Measurements from ENCODE around the gene BMPR1B. TPM values are rescaled to one million over a fixed set of nuclear protein-coding genes. Genes with fewer than 3 reads are reported as not detected.
A peak's percentile ranks its signal among the peaks of the same experiment; 100 is the strongest.

The BMPR1B gene
- total RNA-seq, 4 donors from 2014 or later, result 10.5 to 40.9 (median 20.3) TPM

GRCh38 chr4:94765648-94766047, 7.9 kb downstream of the BMPR1B start:
- Histone ChIP-seq H3K4me1 (peaks cover 0 to 43% (median 0%) of the 10 kb centered on the region in 3 donors), H3K27me3 (no peaks in the 10 kb centered on the region), H3K36me3 (no peaks in the 10 kb centered on the region), H3K27ac (peak overlapping the region in 1 of 4 donors; percentile 25), H3K4me3 (no peak overlapping the region), H3K9me3 (no peaks in the 10 kb centered on the region)
- WGBS, 2 donors (ENCODE audit: low coverage in 1 of 2), result 52 to 79% methylated on average over 3 to 4 of the region's 4 CpGs
- no peak for ATAC-seq
- TF ChIP-seq POLR2A (IDR thresholded peaks at IDR 0.05) (no peak), CTCF (IDR thresholded peaks at IDR 0.05) (no peak)

GRCh38 chr4:94766856-94767255, 9.1 kb downstream of the BMPR1B start:
- peak overlapping the region in 1 of 4 donors; percentile 25 for H3K27ac ChIP-seq
- ATAC-seq, result no peak
- no peaks in the 10 kb centered on the region for H3K27me3 ChIP-seq
- TF ChIP-seq POLR2A (IDR thresholded peaks at IDR 0.05) (no peak), EP300 (IDR thresholded peaks at IDR 0.05) (no peak), CTCF (IDR thresholded peaks at IDR 0.05) (no peak), POLR2AphosphoS5 (IDR thresholded peaks at IDR 0.05) (no peak)
- H3K4me3 ChIP-seq, result no peak overlapping the region
- no peaks in the 10 kb centered on the region for H3K36me3 ChIP-seq
- 38 to 55% methylated on average over 3 of the region's 3 CpGs for WGBS, 2 donors (ENCODE audit: low coverage in 1 of 2)
- no peaks in the 10 kb centered on the region for H3K9me3 ChIP-seq
- peaks cover 0 to 33% (median 0%) of the 10 kb centered on the region in 3 donors for H3K4me1 ChIP-seq

- no peaks in the 10 kb centered on the region for H3K27me3 ChIP-seq
- peak overlapping the region in 1 of 4 donors; percentile 25 for H3K27ac ChIP-seq
- no peak overlapping the region for H3K4me3 ChIP-seq
- no peak for ATAC-seq
- 38 to 53% methylated on average over 1 of the region's 1 CpG for WGBS, 2 donors (ENCODE audit: low coverage in 1 of 2)
- no peak for TF ChIP-seq CTCF (IDR thresholded peaks at IDR 0.05)
- no peak for TF ChIP-seq POLR2AphosphoS5 (IDR thresholded peaks at IDR 0.05)
- TF ChIP-seq EP300 (IDR thresholded peaks at IDR 0.05), result no peak
- no peak for TF ChIP-seq POLR2A (IDR thresholded peaks at IDR 0.05)
- peaks cover 0 to 28% (median 0%) of the 10 kb centered on the region in 3 donors for H3K4me1 ChIP-seq
- no peaks in the 10 kb centered on the region for H3K9me3 ChIP-seq
- H3K36me3 ChIP-seq, result no peaks in the 10 kb centered on the region
These were observed 9.7 kb downstream of the BMPR1B start for GRCh38 chr4:94767446-94767845.

GRCh38 chr4:94782707-94783106, 25.0 kb downstream of the BMPR1B start:
- no peak for ATAC-seq
- Histone ChIP-seq H3K36me3 (no peaks in the 10 kb centered on the region), H3K4me1 (peaks cover 0 to 6% (median 0%) of the 10 kb centered on the region in 3 donors), H3K27ac (no peak overlapping the region), H3K27me3 (no peaks in the 10 kb centered on the region), H3K4me3 (no peak overlapping the region), H3K9me3 (no peaks in the 10 kb centered on the region)
- no peak for TF ChIP-seq CTCF (IDR thresholded peaks at IDR 0.05)
- TF ChIP-seq EP300 (IDR thresholded peaks at IDR 0.05), result no peak
- no peak for TF ChIP-seq POLR2A (IDR thresholded peaks at IDR 0.05)
- TF ChIP-seq POLR2AphosphoS5 (IDR thresholded peaks at IDR 0.05), result no peak
- 45% methylated on average over 1 of the region's 1 CpG; no CpG with 5 or more reads in 1 of the 2 donors for WGBS, 2 donors (ENCODE audit: low coverage in 1 of 2)

GRCh38 chr4:94791701-94792100, 33.9 kb downstream of the BMPR1B start:
- ATAC-seq, result no peak
- H3K27ac ChIP-seq, result no peak overlapping the region
- no peaks in the 10 kb centered on the region for H3K36me3 ChIP-seq
- 55 to 61% methylated on average over 4 of the region's 4 CpGs for WGBS, 2 donors (ENCODE audit: low coverage in 1 of 2)
- H3K9me3 ChIP-seq, result no peaks in the 10 kb centered on the region
- TF ChIP-seq CTCF (IDR thresholded peaks at IDR 0.05) (no peak), POLR2AphosphoS5 (IDR thresholded peaks at IDR 0.05) (no peak), EP300 (IDR thresholded peaks at IDR 0.05) (no peak), POLR2A (IDR thresholded peaks at IDR 0.05) (no peak)
- no peaks in the 10 kb centered on the region for H3K27me3 ChIP-seq
- no peak overlapping the region for H3K4me3 ChIP-seq
- H3K4me1 ChIP-seq, result no peaks in the 10 kb centered on the region

Measured in gastroesophageal sphincter (tissue), 4 donors.